Testis (tissue), 2 donors: Measurements from ENCODE around the gene ZDHHC24.

Experiments used
- POLR2A ChIP-seq: fragments of 450-650 bp; IDR thresholded peaks from one replicate; pipeline ENCODE4 v1.6.1; 2017; ENCODE audit warnings: antibody characterized with exemption, mild to moderate bottlenecking, moderate library complexity
- TF ChIP-seq, protein P1 (sequence below), 3 experiments: fragments of 450-650 bp in 2 of 3; fragments of 200-600 bp in 1 of 3; sonication (generic) in 1 of 3; IDR thresholded peaks; one replicate each; pipeline ENCODE4 v1.5.1; 2016 to 2019; ENCODE audit warnings: antibody characterized with exemption in 3 of 3, mild to moderate bottlenecking in 2 of 3, moderate library complexity in 1 of 3

GRCh38 chr11:66494458-66494857 is 51.4 kb downstream of the ZDHHC24 start:
- TF ChIP-seq, protein P1, sequence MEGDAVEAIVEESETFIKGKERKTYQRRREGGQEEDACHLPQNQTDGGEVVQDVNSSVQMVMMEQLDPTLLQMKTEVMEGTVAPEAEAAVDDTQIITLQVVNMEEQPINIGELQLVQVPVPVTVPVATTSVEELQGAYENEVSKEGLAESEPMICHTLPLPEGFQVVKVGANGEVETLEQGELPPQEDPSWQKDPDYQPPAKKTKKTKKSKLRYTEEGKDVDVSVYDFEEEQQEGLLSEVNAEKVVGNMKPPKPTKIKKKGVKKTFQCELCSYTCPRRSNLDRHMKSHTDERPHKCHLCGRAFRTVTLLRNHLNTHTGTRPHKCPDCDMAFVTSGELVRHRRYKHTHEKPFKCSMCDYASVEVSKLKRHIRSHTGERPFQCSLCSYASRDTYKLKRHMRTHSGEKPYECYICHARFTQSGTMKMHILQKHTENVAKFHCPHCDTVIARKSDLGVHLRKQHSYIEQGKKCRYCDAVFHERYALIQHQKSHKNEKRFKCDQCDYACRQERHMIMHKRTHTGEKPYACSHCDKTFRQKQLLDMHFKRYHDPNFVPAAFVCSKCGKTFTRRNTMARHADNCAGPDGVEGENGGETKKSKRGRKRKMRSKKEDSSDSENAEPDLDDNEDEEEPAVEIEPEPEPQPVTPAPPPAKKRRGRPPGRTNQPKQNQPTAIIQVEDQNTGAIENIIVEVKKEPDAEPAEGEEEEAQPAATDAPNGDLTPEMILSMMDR (IDR thresholded peaks at IDR 0.05) = no peak
- no peak for TF ChIP-seq POLR2A
